Endothelial cell of umbilical vein (primary cell): ENCODE measurements around the gene STMND1. TPM values are rescaled to one million over a fixed set of nuclear protein-coding genes. Genes with fewer than 3 reads are reported as not detected.

Experiments
- BruUV-seq: library from RNA; stranded (reverse); fragments of 400-500 nt; replicated peaks from 2 replicates; lab custom pipeline; 2021; lab: Mats Ljungman, UMichigan
- CTCF ChIA-PET: fragments of 300-600, 350-600 bp; sonication (Branson Sonifier 250); formaldehyde crosslinking; loops from one replicate; lab custom pipeline; 2021; ENCODE audit warnings: antibody characterized with exemption, inconsistent platforms; lab: Charles Lee
- POLR2A ChIA-PET: fragments of 300-600, 350-600 bp; sonication (Branson Sonifier 250); formaldehyde crosslinking; loops from one replicate; lab custom pipeline; 2021; ENCODE audit warnings: antibody characterized with exemption, inconsistent platforms; lab: Charles Lee
- DNase-seq: peaks from one replicate; pipeline ENCODE4 v3.0.0-alpha.2; 2011; ENCODE audit warnings: low read depth, low spot score
- FAIRE-seq: peaks from 2 replicates; lab custom pipeline; 2011; peaks lifted over from hg19 to GRCh38; lab: Jason Lieb, UNC
- H2AFZ ChIP-seq: 2 replicates; pipeline ENCODE4 v1.6.0; 2012; ENCODE audit warnings: low read depth, low read length, control low read depth, inconsistent platforms
- H3K27ac ChIP-seq: 2 replicates; pipeline ENCODE4 v1.5.1; 2011; ENCODE audit warnings: low read depth, mild to moderate bottlenecking, control low read depth, low read length, moderate library complexity; ENCODE audit not compliant: insufficient read depth
- H3K27me3 ChIP-seq, 2 experiments: 2 replicates each; pipeline versions ENCODE4 v1.6.0 to v1.6.1; 2011; ENCODE audit warnings: low read length in 2 of 2, mixed read lengths in 1 of 2; ENCODE audit not compliant: control insufficient read depth in 2 of 2, insufficient read depth in 2 of 2
- H3K36me3 ChIP-seq, 2 experiments: 2 replicates in 1 of 2; 3 replicates in 1 of 2; pipeline ENCODE4 v1.5.1; 2011; ENCODE audit warnings: low read length in 2 of 2, mild to moderate bottlenecking in 1 of 2, moderate library complexity in 1 of 2; ENCODE audit not compliant: control insufficient read depth in 2 of 2, insufficient read depth in 2 of 2; ENCODE audit errors: extremely low read depth in 1 of 2
- H3K4me1 ChIP-seq: 3 replicates; pipeline ENCODE4 v1.5.1; 2011; ENCODE audit warnings: mild to moderate bottlenecking, low read length; ENCODE audit not compliant: control insufficient read depth, insufficient read depth; ENCODE audit errors: extremely low read depth
- H3K4me2 ChIP-seq: 2 replicates; pipeline ENCODE4 v1.6.1; 2011; ENCODE audit warnings: low read length, control low read depth, mixed read lengths; ENCODE audit not compliant: insufficient read depth
- H3K4me3 ChIP-seq, 3 experiments: fragments of 200-600 bp in 1 of 3; sonication (generic), shearing (Covaris generic) in 1 of 3; replicated peaks in 1 of 3; 2 replicates each; pipeline ENCODE4 v1.5.1; 2011 to 2016; ENCODE audit warnings: control low read depth in 3 of 3, low read length in 3 of 3, mild to moderate bottlenecking in 2 of 3, inconsistent platforms in 1 of 3, low read depth in 1 of 3, moderate library complexity in 1 of 3; ENCODE audit not compliant: insufficient read depth in 1 of 3
- H3K79me2 ChIP-seq: 2 replicates; pipeline ENCODE4 v1.6.0; 2012; ENCODE audit warnings: low read length, inconsistent platforms; ENCODE audit not compliant: control insufficient read depth, insufficient read depth
- H3K9ac ChIP-seq: replicated peaks from 2 replicates; pipeline ENCODE3; 2011; ENCODE audit warnings: low read length, control low read depth; ENCODE audit not compliant: insufficient read depth; ENCODE audit errors: extremely low read depth
- H3K9me1 ChIP-seq: replicated peaks from 3 replicates; pipeline ENCODE4 v1.6.0; 2011; ENCODE audit warnings: mild to moderate bottlenecking, low read length; ENCODE audit not compliant: control insufficient read depth, insufficient read depth; ENCODE audit errors: extremely low read depth
- H3K9me3 ChIP-seq: replicated peaks from 2 replicates; pipeline ENCODE4 v1.5.1; 2012; ENCODE audit warnings: low read length, inconsistent platforms; ENCODE audit not compliant: control insufficient read depth, insufficient read depth
- H4K20me1 ChIP-seq: replicated peaks from 2 replicates; pipeline ENCODE3; 2011; ENCODE audit warnings: mild to moderate bottlenecking, low read length; ENCODE audit not compliant: control insufficient read depth, insufficient read depth; ENCODE audit errors: extremely low read depth
- CTCF ChIP-seq, 2 donors: IDR thresholded peaks; 1 replicate in 1 of 2; 2 replicates in 1 of 2; pipeline ENCODE4 v1.5.1; 2011; ENCODE audit warnings: low read length in 2 of 2, mild to moderate bottlenecking in 2 of 2, moderate library complexity in 2 of 2, control low read depth in 1 of 2, inconsistent platforms in 1 of 2, low read depth in 1 of 2; ENCODE audit not compliant: insufficient read depth in 1 of 2; ENCODE audit errors: extremely low read depth in 1 of 2
- EZH2 ChIP-seq: IDR thresholded peaks from 2 replicates; pipeline ENCODE4 v1.6.1; 2012; ENCODE audit warnings: borderline replicate concordance, low read depth, mild to moderate bottlenecking, moderate library complexity, low read length, inconsistent platforms; ENCODE audit not compliant: severe bottlenecking
- FOS ChIP-seq: IDR thresholded peaks from 2 replicates; pipeline ENCODE4 v1.6.1; 2011; ENCODE audit warnings: mild to moderate bottlenecking, low read length, moderate library complexity, borderline replicate concordance; ENCODE audit not compliant: insufficient read depth
- GATA2 ChIP-seq: IDR thresholded peaks from 2 replicates; pipeline ENCODE4 v1.7.0; 2011; ENCODE audit warnings: low read depth, mild to moderate bottlenecking, moderate library complexity, mixed read lengths, low read length; ENCODE audit not compliant: insufficient read length, insufficient read depth
- JUN ChIP-seq: IDR thresholded peaks from 2 replicates; pipeline ENCODE4 v1.6.1; 2011; ENCODE audit warnings: borderline replicate concordance, low read depth; ENCODE audit not compliant: insufficient read length, insufficient read depth
- MAX ChIP-seq: IDR thresholded peaks from 2 replicates; pipeline ENCODE4 v1.6.1; 2011; ENCODE audit not compliant: insufficient read depth, insufficient read length
- MYC ChIP-seq: IDR thresholded peaks from one replicate; pipeline ENCODE4 v1.6.1; 2011; ENCODE audit warnings: mild to moderate bottlenecking, low read depth, low read length
- POLR2A ChIP-seq: IDR thresholded peaks from 2 replicates; pipeline ENCODE4 v1.6.1; 2012; ENCODE audit warnings: low read depth, mild to moderate bottlenecking, control low read depth, low read length
- POLR2AphosphoS5 ChIP-seq: IDR thresholded peaks from 2 replicates; pipeline ENCODE4 v1.6.1; 2012; ENCODE audit warnings: low read depth, mild to moderate bottlenecking, control low read depth, low read length, moderate library complexity; ENCODE audit not compliant: insufficient read depth
- dilution Hi-C: fragments of 300-500 bp; cut with MboI; formaldehyde crosslinking; loops from one replicate; pipeline ENCODE4 v1.15.0; 2019; ENCODE audit warnings: low sequenced_read_pairs; ENCODE audit not compliant: extremely low pct_ligation_motif_present
- intact Hi-C: fragments of 100-400 bp; cut with micrococcal nuclease; formaldehyde crosslinking; loops from one replicate; pipeline ENCODE4 v1.10.0; 2022
- polyA plus RNA-seq, 4 experiments: library from polyadenylated mRNA; depleted of rRNA in 3 of 4; stranded (reverse) in 3 of 4; unstranded in 1 of 4; fragments of >200 nt; gene quantifications; 2 replicates each; pipeline versions ENCODE4 v1.2.1 to v1.2.3, GENCODE V29; 2011 to 2012; ENCODE audit warnings: missing spikeins in 1 of 4
- total RNA-seq: library from RNA; stranded (reverse); gene quantifications from 2 replicates; pipeline ENCODE4 v1.2.3, GENCODE V29; 2021

Gene STMND1
- total and polyA plus RNA-seq, 2 donors (not counting 3 experiments of a cell fraction or from before 2014, with no cell fraction given): not detected

GRCh38 chr6:17061097-17061496 lies 40.8 kb upstream of the STMND1 start:
- no peaks in the 10 kb centered on the region for H3K27me3 ChIP-seq
- BruUV-seq: no TSS peak
- no peak for FAIRE-seq
- H3K4me1 ChIP-seq: peaks cover 16% of the 10 kb centered on the region
- POLR2A ChIA-PET: no interaction called here
- TF ChIP-seq POLR2A: no peak
- TF ChIP-seq MAX: no peak
- no peak for TF ChIP-seq EZH2
- TF ChIP-seq POLR2AphosphoS5: no peak
- no peak for TF ChIP-seq MYC
- no peak for TF ChIP-seq GATA2
- no peak for TF ChIP-seq JUN
- no peak for TF ChIP-seq FOS
- no peak for TF ChIP-seq CTCF (IDR thresholded peaks at IDR 0.05; ENCODE audit: extremely low read depth in 1 of 2, insufficient read depth in 1 of 2, low read depth in 1 of 2, low read length in 2 of 2)
- CTCF ChIA-PET: no interaction called here
- H4K20me1 ChIP-seq: no peaks in the 10 kb centered on the region
- H3K4me2 ChIP-seq: no peak overlapping the region
- no peak overlapping the region for H3K4me3 ChIP-seq
- no peak overlapping the region for H3K27ac ChIP-seq
- H3K9me3 ChIP-seq: no peaks in the 10 kb centered on the region
- no peaks in the 10 kb centered on the region for H3K36me3 ChIP-seq
- H2AFZ ChIP-seq: no peak overlapping the region
- no peaks in the 10 kb centered on the region for H3K9me1 ChIP-seq
- no peak overlapping the region for H3K9ac ChIP-seq
- intact Hi-C loops (no loop called here), dilution Hi-C loops (no loop called here)
- no peak for DNase-seq
- no peaks in the 10 kb centered on the region for H3K79me2 ChIP-seq
